Retinal pigment epithelial cell (primary cell): ENCODE results near the gene SPG11.
A peak's percentile ranks its signal among the peaks of the same experiment; 100 is the strongest.

Experiments used
- DNase-seq: peaks from one replicate; pipeline ENCODE4 v3.0.0-alpha.2; 2010; ENCODE audit warnings: low read depth
- H3K4me3 ChIP-seq: 2 replicates; pipeline ENCODE4 v1.5.1; 2011; ENCODE audit warnings: mild to moderate bottlenecking, low read length, control low read depth, moderate library complexity
- CTCF ChIP-seq: conservative IDR thresholded peaks from 2 replicates; pipeline ENCODE4 v1.5.1; 2011; ENCODE audit warnings: low read depth, low read length, control low read depth, inconsistent platforms

The SPG11 gene

GRCh38 chr15:44595656-44596510 lies 67.6 kb downstream of the SPG11 start:
- no peak for DNase-seq
- no peak for TF ChIP-seq CTCF
- no peak overlapping the region for H3K4me3 ChIP-seq

DNA sequence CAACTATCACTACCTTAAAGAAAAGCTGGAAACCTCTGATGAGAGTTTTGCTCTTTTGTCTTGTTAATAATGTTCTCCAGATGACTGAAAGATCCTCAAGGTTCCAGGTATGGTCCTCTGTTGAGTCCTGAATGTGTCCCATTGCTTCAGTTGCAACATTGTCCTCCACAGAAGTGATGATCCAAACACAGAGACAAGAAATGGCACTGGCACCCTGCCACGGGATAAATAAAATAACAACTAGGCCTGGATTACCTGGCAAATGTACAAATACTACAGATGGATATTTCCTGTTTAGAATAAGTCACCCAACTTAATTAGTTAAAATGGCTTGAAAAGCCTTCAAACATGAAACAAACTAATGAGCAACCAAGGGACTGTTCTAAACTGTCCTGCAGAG lies 68.2 kb downstream of the SPG11 start:
- no peak for DNase-seq
- no peak for TF ChIP-seq CTCF
- H3K4me3 ChIP-seq, result no peak overlapping the region

GRCh38 chr15:44593042-44593736 lies 70.3 kb downstream of the SPG11 start:
- peak; percentile 59 for TF ChIP-seq CTCF
- H3K4me3 ChIP-seq, result no peak overlapping the region
- no peak for DNase-seq

DNA sequence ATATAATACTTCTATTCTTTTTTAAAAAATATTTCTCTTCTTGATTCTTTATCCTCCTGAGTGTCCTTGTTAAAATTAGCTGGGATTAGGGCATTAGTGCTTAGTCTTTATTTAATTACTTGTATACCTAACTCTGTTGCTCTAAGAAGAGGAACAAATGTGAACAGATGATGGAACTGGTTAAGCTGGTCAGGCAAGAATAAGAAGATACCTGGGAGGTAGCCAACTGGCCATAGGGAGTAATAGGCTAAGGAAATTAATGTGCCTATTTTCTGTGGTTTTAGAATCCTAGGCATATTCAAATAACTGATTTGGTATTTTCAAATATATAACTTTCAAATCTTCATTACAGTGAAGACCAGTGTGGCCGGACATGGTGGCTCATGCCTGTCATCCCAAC lies 72.1 kb downstream of the SPG11 start:
- no peak for TF ChIP-seq CTCF
- DNase-seq, result no peak
- no peak overlapping the region for H3K4me3 ChIP-seq

DNA sequence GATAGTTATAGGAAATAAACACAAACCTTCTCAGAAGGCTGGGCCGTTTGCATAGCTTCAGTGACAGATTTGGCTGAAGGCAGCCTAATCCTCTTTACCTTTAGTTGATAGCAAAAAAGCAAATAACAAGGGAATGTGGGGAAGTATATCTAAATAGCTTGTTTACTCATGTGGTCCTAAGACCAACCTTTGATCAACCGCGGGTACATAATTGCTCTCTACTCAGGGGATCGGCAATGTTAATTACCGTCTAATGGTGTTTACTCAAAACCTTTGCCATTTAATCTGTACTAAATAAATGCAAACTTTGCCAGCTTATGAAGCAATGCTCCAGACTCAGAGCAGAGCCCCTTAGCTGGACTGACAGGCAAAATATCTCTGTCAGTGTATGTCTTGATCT lies 74.9 kb downstream of the SPG11 start:
- no peak for TF ChIP-seq CTCF
- DNase-seq, result no peak
- H3K4me3 ChIP-seq, result no peak overlapping the region

DNA sequence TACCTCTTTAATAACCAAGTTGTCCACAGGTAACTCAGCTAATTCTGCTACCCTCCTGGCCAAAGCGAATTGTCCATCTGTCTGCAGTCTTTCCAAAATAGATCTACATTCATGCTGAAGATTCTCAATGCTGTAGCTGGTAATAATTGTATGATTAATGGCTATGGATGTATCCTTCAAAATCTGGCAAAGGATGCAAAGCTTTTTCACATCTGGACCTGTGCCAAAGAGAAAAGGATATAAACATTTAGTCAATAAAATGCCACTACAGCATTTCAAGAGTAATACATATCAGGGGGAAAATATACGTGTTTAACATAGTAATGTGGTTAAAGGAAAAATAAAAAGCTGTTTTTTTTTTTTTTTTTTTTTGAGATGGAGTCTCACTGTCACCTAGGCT lies 77.8 kb downstream of the SPG11 start:
- no peak for TF ChIP-seq CTCF

More for the DNA sequence above, 77.8 kb downstream of the SPG11 start:
- H3K4me3 ChIP-seq, result no peak overlapping the region
- no peak for DNase-seq
